Fibroblast of mammary gland (primary cell): ENCODE data around the gene ITIH3.

ENCODE experiments used
- DNase-seq: peaks from one replicate; pipeline ENCODE4 v3.0.0-alpha.2; 2010; ENCODE audit warnings: low read depth
- H3K4me3 ChIP-seq: 2 replicates; pipeline ENCODE4 v1.5.1; 2011; ENCODE audit warnings: low read depth, mild to moderate bottlenecking, low read length, moderate library complexity; ENCODE audit not compliant: control insufficient read depth
- TF ChIP-seq, protein P1 (sequence below): conservative IDR thresholded peaks from 2 replicates; pipeline ENCODE4 v1.5.1; 2011; ENCODE audit warnings: low read depth, low read length, inconsistent platforms; ENCODE audit not compliant: control insufficient read depth, insufficient read depth

The ITIH3 gene

GRCh38 chr3:52781741-52782140, 12.9 kb upstream of the ITIH3 start:
- no peak overlapping the region for H3K4me3 ChIP-seq

GRCh38 chr3:52782412-52783210, 12.0 kb upstream of the ITIH3 start:
- H3K4me3 ChIP-seq = no peak overlapping the region
- TF ChIP-seq, protein P1, sequence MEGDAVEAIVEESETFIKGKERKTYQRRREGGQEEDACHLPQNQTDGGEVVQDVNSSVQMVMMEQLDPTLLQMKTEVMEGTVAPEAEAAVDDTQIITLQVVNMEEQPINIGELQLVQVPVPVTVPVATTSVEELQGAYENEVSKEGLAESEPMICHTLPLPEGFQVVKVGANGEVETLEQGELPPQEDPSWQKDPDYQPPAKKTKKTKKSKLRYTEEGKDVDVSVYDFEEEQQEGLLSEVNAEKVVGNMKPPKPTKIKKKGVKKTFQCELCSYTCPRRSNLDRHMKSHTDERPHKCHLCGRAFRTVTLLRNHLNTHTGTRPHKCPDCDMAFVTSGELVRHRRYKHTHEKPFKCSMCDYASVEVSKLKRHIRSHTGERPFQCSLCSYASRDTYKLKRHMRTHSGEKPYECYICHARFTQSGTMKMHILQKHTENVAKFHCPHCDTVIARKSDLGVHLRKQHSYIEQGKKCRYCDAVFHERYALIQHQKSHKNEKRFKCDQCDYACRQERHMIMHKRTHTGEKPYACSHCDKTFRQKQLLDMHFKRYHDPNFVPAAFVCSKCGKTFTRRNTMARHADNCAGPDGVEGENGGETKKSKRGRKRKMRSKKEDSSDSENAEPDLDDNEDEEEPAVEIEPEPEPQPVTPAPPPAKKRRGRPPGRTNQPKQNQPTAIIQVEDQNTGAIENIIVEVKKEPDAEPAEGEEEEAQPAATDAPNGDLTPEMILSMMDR = no peak
- no peak for DNase-seq

More at GRCh38 chr3:52781741-52782140, 12.9 kb upstream of the ITIH3 start:
- TF ChIP-seq, protein P1 = no peak
- no peak for DNase-seq

- no peak overlapping the region for H3K4me3 ChIP-seq
- TF ChIP-seq, protein P1 = no peak
- no peak for DNase-seq
Measured at GRCh38 chr3:52783211-52783555, 11.4 kb upstream of the ITIH3 start.

DNA sequence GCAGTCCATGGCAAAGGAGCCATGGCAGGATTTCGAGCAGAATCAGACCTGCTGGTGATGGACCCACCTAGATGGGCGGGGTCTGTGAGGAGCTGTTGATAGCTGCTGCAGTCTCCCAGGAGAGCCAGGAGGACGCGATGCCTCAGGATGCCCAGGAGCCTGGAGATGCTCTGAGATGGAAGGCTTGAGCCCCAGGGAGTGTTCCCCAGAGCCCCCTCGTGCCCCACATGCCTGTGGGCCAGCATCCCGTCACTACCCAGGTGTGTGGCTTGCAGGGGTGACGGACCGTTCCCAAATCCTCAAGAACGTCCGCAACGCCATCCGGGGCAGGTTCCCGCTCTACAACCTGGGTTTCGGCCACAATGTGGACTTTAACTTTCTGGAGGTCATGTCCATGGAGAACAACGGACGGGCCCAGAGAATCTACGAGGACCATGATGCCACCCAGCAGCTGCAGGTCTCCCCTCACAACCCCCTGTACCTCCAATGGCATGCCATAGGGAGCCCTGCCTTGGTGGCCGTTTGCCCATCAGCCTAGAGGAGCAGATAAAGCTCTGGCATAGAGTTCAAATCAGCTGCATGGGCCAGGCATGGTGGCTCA, 10.5 kb upstream of the ITIH3 start:
- TF ChIP-seq, protein P1 = no peak
- DNase-seq = no peak
- H3K4me3 ChIP-seq = no peak overlapping the region

DNA sequence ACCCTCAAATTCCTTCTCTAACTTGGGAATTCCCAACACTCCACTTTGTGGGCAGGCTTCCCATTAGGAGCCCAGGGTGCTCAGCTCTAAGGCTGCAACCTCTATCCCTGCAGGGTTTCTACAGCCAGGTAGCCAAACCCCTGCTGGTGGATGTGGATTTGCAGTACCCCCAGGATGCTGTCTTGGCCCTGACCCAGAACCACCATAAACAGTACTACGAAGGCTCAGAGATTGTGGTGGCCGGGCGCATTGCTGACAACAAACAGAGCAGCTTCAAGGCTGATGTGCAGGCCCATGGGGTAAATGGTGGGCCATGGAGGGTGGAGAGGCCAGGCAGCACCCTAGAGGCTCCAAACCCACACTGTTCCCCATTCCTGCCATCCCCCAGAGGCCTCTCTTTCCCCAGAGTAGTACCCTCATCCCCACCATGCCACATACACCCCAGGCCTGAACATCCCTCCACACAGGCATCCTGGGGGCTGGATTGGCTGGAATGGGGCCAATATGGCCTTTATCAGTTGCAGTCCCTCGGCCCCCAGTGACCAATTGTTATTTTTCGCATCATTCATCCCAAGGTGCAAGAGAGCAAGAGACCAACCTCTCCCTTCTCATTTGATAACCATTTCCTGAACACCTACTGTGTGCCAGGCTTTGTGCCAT, 9.5 kb upstream of the ITIH3 start:
- H3K4me3 ChIP-seq = no peak overlapping the region
- DNase-seq = no peak
- TF ChIP-seq, protein P1 = no peak

- H3K4me3 ChIP-seq = no peak overlapping the region
- TF ChIP-seq, protein P1 = no peak
- no peak for DNase-seq
Measured at GRCh38 chr3:52786330-52787215, 8.0 kb upstream of the ITIH3 start.
